Parathyroid adenoma (tissue), 2 donors: ENCODE results near the gene BCL7B.

Source experiments
- H2AFZ ChIP-seq: fragments of 300-600 bp; sonication (generic); one replicate; pipeline ENCODE4 v1.7.0; 2017; ENCODE audit warnings: antibody characterized with exemption, mild to moderate bottlenecking
- H3K27ac ChIP-seq: fragments of 300-600 bp; sonication (generic); one replicate; pipeline ENCODE4 v1.7.0; 2017
- H3K27me3 ChIP-seq: fragments of 300-600 bp; sonication (generic); one replicate; pipeline ENCODE4 v1.7.0; 2017; ENCODE audit warnings: low read length; ENCODE audit not compliant: control insufficient read depth, insufficient read depth
- H3K36me3 ChIP-seq: fragments of 300-600 bp; sonication (generic); one replicate; pipeline ENCODE4 v1.7.0; 2017; ENCODE audit warnings: low read length; ENCODE audit not compliant: control insufficient read depth, insufficient read depth
- H3K4me1 ChIP-seq: fragments of 300-600 bp; sonication (generic); one replicate; pipeline ENCODE4 v1.7.0; 2017; ENCODE audit warnings: control low read depth
- H3K4me2 ChIP-seq: fragments of 300-600 bp; sonication (generic); one replicate; pipeline ENCODE4 v1.7.0; 2017; ENCODE audit warnings: low read length
- H3K4me3 ChIP-seq: fragments of 300-600 bp; sonication (generic); one replicate; pipeline ENCODE4 v1.7.0; 2017; ENCODE audit warnings: low read depth, low read length
- H3K79me2 ChIP-seq: fragments of 300-600 bp; sonication (generic); one replicate; pipeline ENCODE4 v1.7.0; 2017; ENCODE audit warnings: control low read depth
- H3K9ac ChIP-seq: fragments of 300-600 bp; sonication (generic); one replicate; pipeline ENCODE4 v1.7.0; 2017; ENCODE audit warnings: mild to moderate bottlenecking
- H3K9me3 ChIP-seq: fragments of 300-600 bp; sonication (generic); one replicate; pipeline ENCODE4 v1.7.0; 2017; ENCODE audit warnings: low read length; ENCODE audit not compliant: control insufficient read depth
- TF ChIP-seq, protein P1 (sequence below): fragments of 300-600 bp; sonication (generic); IDR thresholded peaks from one replicate; pipeline ENCODE4 v1.7.0; 2017; ENCODE audit warnings: antibody characterized with exemption, mild to moderate bottlenecking
- donor health status: primary hyperparathyroidism.

Gene BCL7B

DNA sequence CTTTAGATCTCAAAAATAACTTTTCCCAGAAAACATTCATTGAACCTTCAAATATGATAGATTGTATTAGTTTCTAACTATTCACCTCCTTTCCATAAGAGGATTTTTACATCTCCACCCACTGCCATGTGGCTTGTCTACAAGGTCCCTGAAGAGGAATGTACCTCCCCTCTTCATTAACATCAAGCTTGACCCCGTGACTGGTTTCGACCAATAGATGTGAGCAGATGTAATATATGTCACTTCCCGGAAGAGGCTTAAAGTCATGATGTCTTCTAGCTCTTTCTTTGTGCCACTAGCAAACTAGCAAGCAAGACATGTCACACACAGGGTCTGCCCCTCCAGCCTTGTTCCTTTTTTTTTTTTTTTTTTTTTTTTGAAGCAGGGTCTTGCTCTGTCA is 42.3 kb downstream of the BCL7B start:
- Histone ChIP-seq H3K4me1 (peaks cover 12% of the 10 kb centered on the region), H3K4me2 (no peak overlapping the region), H2AFZ (no peak overlapping the region), H3K27me3 (no peaks in the 10 kb centered on the region), H3K36me3 (no peaks in the 10 kb centered on the region), H3K9me3 (no peaks in the 10 kb centered on the region), H3K79me2 (peaks cover 80% of the 10 kb centered on the region), H3K9ac (no peak overlapping the region), H3K27ac (no peak overlapping the region), H3K4me3 (no peak overlapping the region)
- TF ChIP-seq, protein P1, sequence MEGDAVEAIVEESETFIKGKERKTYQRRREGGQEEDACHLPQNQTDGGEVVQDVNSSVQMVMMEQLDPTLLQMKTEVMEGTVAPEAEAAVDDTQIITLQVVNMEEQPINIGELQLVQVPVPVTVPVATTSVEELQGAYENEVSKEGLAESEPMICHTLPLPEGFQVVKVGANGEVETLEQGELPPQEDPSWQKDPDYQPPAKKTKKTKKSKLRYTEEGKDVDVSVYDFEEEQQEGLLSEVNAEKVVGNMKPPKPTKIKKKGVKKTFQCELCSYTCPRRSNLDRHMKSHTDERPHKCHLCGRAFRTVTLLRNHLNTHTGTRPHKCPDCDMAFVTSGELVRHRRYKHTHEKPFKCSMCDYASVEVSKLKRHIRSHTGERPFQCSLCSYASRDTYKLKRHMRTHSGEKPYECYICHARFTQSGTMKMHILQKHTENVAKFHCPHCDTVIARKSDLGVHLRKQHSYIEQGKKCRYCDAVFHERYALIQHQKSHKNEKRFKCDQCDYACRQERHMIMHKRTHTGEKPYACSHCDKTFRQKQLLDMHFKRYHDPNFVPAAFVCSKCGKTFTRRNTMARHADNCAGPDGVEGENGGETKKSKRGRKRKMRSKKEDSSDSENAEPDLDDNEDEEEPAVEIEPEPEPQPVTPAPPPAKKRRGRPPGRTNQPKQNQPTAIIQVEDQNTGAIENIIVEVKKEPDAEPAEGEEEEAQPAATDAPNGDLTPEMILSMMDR, result no peak

DNA sequence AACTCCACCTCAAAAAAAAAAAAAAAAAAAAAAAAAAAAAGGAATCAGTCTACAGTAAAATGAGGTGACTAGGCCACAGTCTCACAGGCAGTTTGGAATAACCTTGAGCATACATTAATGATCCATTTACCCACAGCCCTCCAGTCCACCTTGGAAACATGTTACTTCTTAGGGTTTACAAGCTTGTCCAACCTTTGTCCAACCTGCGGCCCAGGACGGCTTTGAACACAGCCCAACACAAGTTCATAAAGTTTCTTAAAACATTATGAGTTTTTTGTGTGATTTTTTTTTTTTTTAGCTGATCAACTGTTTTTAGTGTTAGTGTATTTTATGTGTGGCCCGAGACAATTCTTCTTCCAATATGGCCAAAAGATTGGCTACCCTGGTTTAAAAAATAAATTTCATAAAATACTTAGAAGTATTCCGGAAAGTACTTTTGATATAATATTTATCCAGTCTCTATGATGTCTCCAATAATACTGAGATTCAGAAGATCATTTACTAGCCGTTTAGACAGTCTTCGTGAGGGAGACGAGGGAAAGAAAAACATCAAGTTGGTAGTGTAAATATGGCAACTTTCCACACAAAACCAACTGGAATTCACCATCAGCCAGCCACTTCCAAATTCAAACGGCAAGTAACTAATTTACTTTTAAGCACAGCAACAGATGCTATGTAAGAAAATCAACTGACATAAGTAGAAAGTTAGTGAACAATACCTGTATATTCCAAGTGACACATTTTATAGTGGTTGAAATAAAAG is 45.3 kb downstream of the BCL7B start:
- no peak overlapping the region for H3K4me3 ChIP-seq
- H3K4me2 ChIP-seq, result no peak overlapping the region
- H2AFZ ChIP-seq, result no peak overlapping the region
- no peaks in the 10 kb centered on the region for H3K36me3 ChIP-seq
- no peaks in the 10 kb centered on the region for H3K9me3 ChIP-seq
- H3K9ac ChIP-seq, result no peak overlapping the region
- H3K27me3 ChIP-seq, result no peaks in the 10 kb centered on the region
- TF ChIP-seq, protein P1, result no peak
- H3K27ac ChIP-seq, result no peak overlapping the region
- H3K79me2 ChIP-seq, result peaks cover 83% of the 10 kb centered on the region
- peaks cover 4% of the 10 kb centered on the region for H3K4me1 ChIP-seq

DNA sequence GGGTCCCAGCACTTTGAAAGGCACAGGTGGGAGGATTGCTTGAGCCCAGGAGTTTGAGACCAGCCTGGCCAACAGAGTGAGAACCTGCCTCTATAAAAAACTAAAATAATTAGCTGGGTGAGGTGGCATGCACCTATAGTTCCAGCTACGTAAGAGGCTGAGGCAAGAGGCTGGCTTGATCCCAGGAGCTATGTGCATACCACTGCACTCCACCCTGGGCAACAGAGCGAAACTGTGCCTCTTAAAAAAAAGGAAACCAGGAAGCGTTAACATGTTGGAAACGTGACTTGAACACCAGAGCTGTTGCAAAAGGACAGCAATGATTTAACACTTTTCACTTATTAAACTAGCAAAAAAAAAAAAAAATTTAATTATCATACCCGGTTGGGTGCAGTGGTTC is 48.0 kb downstream of the BCL7B start:
- peaks cover under 1% of the 10 kb centered on the region for H3K4me1 ChIP-seq
- no peak overlapping the region for H3K4me3 ChIP-seq
- no peaks in the 10 kb centered on the region for H3K27me3 ChIP-seq
- H3K4me2 ChIP-seq, result no peak overlapping the region
- H3K36me3 ChIP-seq, result no peaks in the 10 kb centered on the region
- H3K27ac ChIP-seq, result no peak overlapping the region
- TF ChIP-seq, protein P1, result no peak
- H3K79me2 ChIP-seq, result peaks cover 82% of the 10 kb centered on the region
- H2AFZ ChIP-seq, result no peak overlapping the region
- no peak overlapping the region for H3K9ac ChIP-seq
- H3K9me3 ChIP-seq, result no peaks in the 10 kb centered on the region

DNA sequence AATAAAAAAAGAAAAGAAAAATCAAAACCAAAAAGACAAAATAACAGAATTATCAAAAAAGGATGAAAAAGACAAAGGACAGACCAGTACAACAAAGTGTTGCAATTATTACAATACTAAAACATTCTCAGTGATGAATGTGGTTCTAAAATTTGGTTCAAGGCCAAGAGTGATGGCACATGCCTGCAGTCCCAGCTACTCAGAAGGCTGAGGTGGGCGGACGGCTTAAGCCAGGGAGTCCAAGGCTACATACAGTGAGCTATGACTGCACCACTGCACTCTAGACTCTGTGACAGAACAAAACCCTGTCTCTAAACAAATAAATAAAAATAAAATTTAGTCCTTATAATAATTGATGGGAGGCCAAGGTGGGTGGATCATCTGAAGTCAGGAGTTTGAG is 49.9 kb downstream of the BCL7B start:
- no peaks in the 10 kb centered on the region for H3K36me3 ChIP-seq
- TF ChIP-seq, protein P1, result no peak
- no peak overlapping the region for H3K4me3 ChIP-seq
- peaks cover 78% of the 10 kb centered on the region for H3K79me2 ChIP-seq
- no peak overlapping the region for H3K9ac ChIP-seq
- no peak overlapping the region for H2AFZ ChIP-seq
- H3K27ac ChIP-seq, result no peak overlapping the region
- H3K4me1 ChIP-seq, result no peaks in the 10 kb centered on the region
- H3K4me2 ChIP-seq, result no peak overlapping the region
- no peaks in the 10 kb centered on the region for H3K9me3 ChIP-seq
- H3K27me3 ChIP-seq, result no peaks in the 10 kb centered on the region

DNA sequence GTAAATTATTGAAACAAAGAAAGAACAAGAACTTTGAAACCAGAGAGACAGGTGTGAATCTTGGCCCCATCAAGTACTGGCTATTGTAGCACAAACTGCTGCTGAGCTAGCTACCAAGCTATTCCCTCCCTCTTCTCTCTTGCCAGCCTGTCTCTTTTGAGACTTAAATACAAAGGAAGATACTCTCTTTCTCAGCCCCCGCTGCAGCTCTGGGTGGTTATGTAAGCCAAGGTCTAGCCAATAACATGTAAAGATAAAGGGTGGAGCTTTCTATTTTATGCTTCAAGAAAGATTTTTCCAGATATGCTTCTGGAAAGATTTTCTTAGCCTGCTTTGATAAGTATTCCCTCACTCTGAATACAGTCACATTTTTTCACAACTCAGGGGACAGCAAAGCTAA is 52.6 kb downstream of the BCL7B start:
- TF ChIP-seq, protein P1, result no peak
- Histone ChIP-seq H3K27ac (no peak overlapping the region), H2AFZ (no peak overlapping the region), H3K9me3 (no peaks in the 10 kb centered on the region), H3K4me1 (no peaks in the 10 kb centered on the region), H3K9ac (no peak overlapping the region), H3K36me3 (no peaks in the 10 kb centered on the region), H3K4me3 (no peak overlapping the region), H3K27me3 (no peaks in the 10 kb centered on the region), H3K79me2 (peaks cover 73% of the 10 kb centered on the region), H3K4me2 (no peak overlapping the region)
